Caco-2 (cell line): Measurements from ENCODE around the gene MKNK2. TPM values are rescaled to one million over a fixed set of nuclear protein-coding genes. Genes with fewer than 3 reads are reported as not detected.

ENCODE experiments used
- BruUV-seq: library from RNA; stranded (reverse); fragments of 400-500 nt; replicated peaks from 2 replicates; lab custom pipeline; 2021; lab: Mats Ljungman, UMichigan
- CTCF ChIA-PET: fragments of 300-600 bp; sonication (Branson Sonifier 250); formaldehyde crosslinking; loops from one replicate; lab custom pipeline; 2022; ENCODE audit warnings: antibody characterized with exemption; lab: Charles Lee
- POLR2A ChIA-PET: fragments of 300-600 bp; sonication (Branson Sonifier 250); formaldehyde crosslinking; loops from one replicate; lab custom pipeline; 2022; ENCODE audit warnings: antibody characterized with exemption; lab: Charles Lee
- DNase-seq, 2 experiments: peaks; one replicate each; pipeline versions ENCODE4 v3.0.0 to v3.0.0-alpha.2; 2020 to 2022
- H3K27me3 ChIP-seq: replicated peaks from 2 replicates; pipeline ENCODE4 v1.6.0; 2011; ENCODE audit warnings: low read length; ENCODE audit not compliant: control insufficient read depth, insufficient read depth
- H3K36me3 ChIP-seq: 2 replicates; pipeline ENCODE4 v1.5.1; 2011; ENCODE audit warnings: low read length; ENCODE audit not compliant: control insufficient read depth, insufficient read depth
- H3K4me1 ChIP-seq: fragments of 250-450 bp; sonication (Bioruptor Pico); 2 replicates; pipeline ENCODE4 v1.5.1; 2020; ENCODE audit warnings: mild to moderate bottlenecking
- H3K4me3 ChIP-seq: 2 replicates; pipeline ENCODE4 v1.5.1; 2011; ENCODE audit warnings: low read depth, mild to moderate bottlenecking, control low read depth, low read length
- H3K9me3 ChIP-seq: fragments of 250-450 bp; sonication (Bioruptor Pico); 2 replicates; pipeline ENCODE4 v1.5.1; 2020; ENCODE audit warnings: mild to moderate bottlenecking, moderate library complexity
- H3K27ac Mint-ChIP-seq: one replicate; pipeline ENCODE4 v1.8.0; 2022; ENCODE audit warnings: mixed read lengths; ENCODE audit not compliant: unreplicated experiment
- H3K27me3 Mint-ChIP-seq: one replicate; pipeline ENCODE4 v1.8.0; 2022; ENCODE audit warnings: mixed read lengths; ENCODE audit not compliant: insufficient read depth, unreplicated experiment
- H3K36me3 Mint-ChIP-seq: one replicate; pipeline ENCODE4 v1.8.0; 2022; ENCODE audit warnings: mild to moderate bottlenecking, mixed read lengths; ENCODE audit not compliant: insufficient read depth, unreplicated experiment
- H3K4me1 Mint-ChIP-seq: one replicate; pipeline ENCODE4 v1.8.0; 2022; ENCODE audit warnings: low read depth, mixed read lengths; ENCODE audit not compliant: unreplicated experiment
- H3K4me3 Mint-ChIP-seq: one replicate; pipeline ENCODE4 v1.8.0; 2022; ENCODE audit warnings: mild to moderate bottlenecking, moderate library complexity, mixed read lengths; ENCODE audit not compliant: unreplicated experiment
- H3K9me3 Mint-ChIP-seq: one replicate; pipeline ENCODE4 v1.8.0; 2022; ENCODE audit warnings: mixed read lengths; ENCODE audit not compliant: unreplicated experiment
- CTCF ChIP-seq, 2 experiments: fragments of 200-600 bp in 1 of 2; IDR thresholded peaks; 1 replicate in 1 of 2; 2 replicates in 1 of 2; pipeline versions ENCODE4 v1.5.1 to v1.8.0; 2011 to 2022; ENCODE audit warnings: antibody characterized with exemption in 1 of 2, control low read depth in 1 of 2, inconsistent platforms in 1 of 2, low read depth in 1 of 2, low read length in 1 of 2, mild to moderate bottlenecking in 1 of 2, moderate library complexity in 1 of 2; ENCODE audit not compliant: insufficient read depth in 1 of 2, severe bottlenecking in 1 of 2, unreplicated experiment in 1 of 2
- intact Hi-C: fragments of 100-400 bp; cut with micrococcal nuclease; formaldehyde crosslinking; loops from one replicate; pipeline ENCODE4 v1.10.0; 2022; ENCODE audit not compliant: unreplicated experiment
- total RNA-seq: library from RNA; stranded (reverse); gene quantifications from 2 replicates; pipeline ENCODE4 v1.2.3, GENCODE V29; 2022

MKNK2 gene
- total RNA-seq, 1 experiment from 2014 or later = 162 TPM

- no peak for TF ChIP-seq CTCF (IDR thresholded peaks at IDR 0.05; ENCODE audit: insufficient read depth in 1 of 2, low read depth in 1 of 2, low read length in 1 of 2, severe bottlenecking in 1 of 2, unreplicated experiment in 1 of 2)
- ChIA-PET CTCF (no interaction called here), POLR2A (no interaction called here)
- Mint-ChIP-seq H3K27ac (no peak overlapping the region), H3K4me1 (no peaks in the 10 kb centered on the region), H3K27me3 (no peaks in the 10 kb centered on the region), H3K36me3 (peaks cover 28% of the 10 kb centered on the region), H3K4me3 (no peak overlapping the region), H3K9me3 (no peaks in the 10 kb centered on the region)
- H3K9me3 ChIP-seq = no peaks in the 10 kb centered on the region
- no peaks in the 10 kb centered on the region for H3K27me3 ChIP-seq
- H3K36me3 ChIP-seq = peaks cover 4% of the 10 kb centered on the region
- no TSS peak for BruUV-seq
- H3K4me3 ChIP-seq = no peak overlapping the region
- DNase-seq = no peak
- peaks cover 11% of the 10 kb centered on the region; the same call in 1 of the 2 replicates for H3K4me1 ChIP-seq
- intact Hi-C loops = no loop called here
Observed at GRCh38 chr19:2044709-2045500, 6.1 kb downstream of the MKNK2 start.

DNA sequence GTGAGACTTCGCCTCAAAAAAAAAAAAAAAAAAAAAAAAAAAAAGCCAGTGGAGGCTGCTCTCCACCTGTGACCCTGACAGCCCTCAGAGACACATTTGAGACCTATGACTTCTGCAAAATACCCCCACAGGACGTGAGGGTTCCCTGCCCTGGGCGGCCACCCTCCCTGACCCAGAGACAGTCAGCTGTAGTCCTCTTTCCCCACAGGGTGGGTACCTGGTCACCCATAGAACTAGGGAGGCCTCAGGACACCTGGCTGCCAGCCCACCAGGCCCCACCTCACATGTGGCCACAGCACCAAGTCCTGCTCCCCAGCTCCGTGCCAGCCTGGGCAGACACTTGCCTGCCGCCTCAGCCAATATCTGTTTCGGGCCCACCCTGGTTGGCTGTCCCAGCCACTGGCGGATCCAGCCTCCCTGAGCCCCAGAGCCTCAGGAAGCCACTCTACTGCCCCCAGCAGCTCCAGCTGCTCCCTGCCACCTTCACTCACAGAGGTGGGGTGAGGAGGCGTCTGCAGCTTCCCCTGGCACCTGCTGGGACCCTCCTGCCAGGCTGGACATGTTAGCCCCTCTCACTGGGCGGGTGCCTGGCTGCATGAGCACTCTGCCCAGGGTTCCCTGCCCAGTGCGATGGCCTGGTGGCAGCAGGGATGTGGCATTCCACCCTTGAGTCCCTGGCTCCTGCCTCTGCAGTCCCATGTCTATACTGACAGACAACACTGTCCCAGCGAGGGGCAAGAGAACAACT lies 6.9 kb downstream of the MKNK2 start:
- Mint-ChIP-seq H3K4me1 (no peaks in the 10 kb centered on the region), H3K27me3 (no peaks in the 10 kb centered on the region), H3K9me3 (no peaks in the 10 kb centered on the region), H3K27ac (no peak overlapping the region), H3K36me3 (peaks cover 24% of the 10 kb centered on the region), H3K4me3 (no peak overlapping the region)
- no peak for TF ChIP-seq CTCF (IDR thresholded peaks at IDR 0.05; ENCODE audit: insufficient read depth in 1 of 2, low read depth in 1 of 2, low read length in 1 of 2, severe bottlenecking in 1 of 2, unreplicated experiment in 1 of 2)
- POLR2A ChIA-PET = no interaction called here
- no peaks in the 10 kb centered on the region for H3K9me3 ChIP-seq
- BruUV-seq = no TSS peak
- peaks cover 6% of the 10 kb centered on the region; the same call in 1 of the 2 replicates for H3K4me1 ChIP-seq
- CTCF ChIA-PET = interaction anchor here (0.6 kb wide), 1 partner anchor 48 kb away, joined by 10 read pairs; no protein-coding TSS in a partner anchor
- intact Hi-C loops = no loop called here
- H3K27me3 ChIP-seq = no peaks in the 10 kb centered on the region
- DNase-seq = no peak
- no peak overlapping the region for H3K4me3 ChIP-seq
- H3K36me3 ChIP-seq = peaks cover 4% of the 10 kb centered on the region

- peaks cover 1% of the 10 kb centered on the region; the same call in 1 of the 2 replicates for H3K36me3 ChIP-seq
- intact Hi-C loops = no loop called here
- H3K4me1 ChIP-seq = peaks cover 4% of the 10 kb centered on the region; the same call in 1 of the 2 replicates
- Mint-ChIP-seq H3K27me3 (no peaks in the 10 kb centered on the region), H3K4me1 (no peaks in the 10 kb centered on the region), H3K4me3 (peak overlapping the region; percentile 14), H3K9me3 (no peaks in the 10 kb centered on the region), H3K36me3 (peaks cover 28% of the 10 kb centered on the region), H3K27ac (no peak overlapping the region)
- no TSS peak for BruUV-seq
- no peak for TF ChIP-seq CTCF (IDR thresholded peaks at IDR 0.05; ENCODE audit: insufficient read depth in 1 of 2, low read depth in 1 of 2, low read length in 1 of 2, severe bottlenecking in 1 of 2, unreplicated experiment in 1 of 2)
- ChIA-PET POLR2A (no interaction called here), CTCF (no interaction called here)
- H3K9me3 ChIP-seq = no peaks in the 10 kb centered on the region
- DNase-seq = no peak
- H3K4me3 ChIP-seq = no peak overlapping the region
- no peaks in the 10 kb centered on the region for H3K27me3 ChIP-seq
Observed at GRCh38 chr19:2043251-2043641, 7.8 kb downstream of the MKNK2 start.
